ENCODE results near the gene ERP44.
A peak's percentile ranks its signal among the peaks of the same experiment; 100 is the strongest.
"Not testable (repeated sequence)": the region's sequence is repeated elsewhere in the genome, so short reads cannot be mapped to it uniquely, and the experiment has no call there.

The ERP44 gene

GRCh38 chr9:100098887-100099721 lies at the start of gene ERP44, which contains the start of gene INVS:
Gene ERP44, minus strand, starts transcription at chr9:100099000. Its CDS starts 160 bp downstream, at chr9:100098840.
Gene INVS, plus strand, starts transcription at chr9:100099243. Its CDS starts 5,279 bp downstream, at chr9:100104522.
- peak; percentile 88 to 97 (median 94) for DNase-seq (ENCODE audit: low read depth in 4 of 4, low spot score in 1 of 4)

- DNase-seq (ENCODE audit: low read depth in 4 of 4, low spot score in 1 of 4), result not testable (repeated sequence)
Observed at GRCh38 chr9:100145976-100146375, 47.2 kb upstream of the ERP44 start.

- not testable (repeated sequence) for DNase-seq (ENCODE audit: low read depth in 4 of 4, low spot score in 1 of 4)
Observed at GRCh38 chr9:100145167-100145934, 46.6 kb upstream of the ERP44 start.

GRCh38 chr9:100141862-100142261 lies 43.1 kb upstream of the ERP44 start:
- DNase-seq (ENCODE audit: low read depth in 4 of 4, low spot score in 1 of 4), result not testable (repeated sequence)

GRCh38 chr9:100140303-100140702 lies 41.5 kb upstream of the ERP44 start:
- not testable (repeated sequence) for DNase-seq (ENCODE audit: low read depth in 4 of 4, low spot score in 1 of 4)

GRCh38 chr9:100136799-100137198 lies 38.0 kb upstream of the ERP44 start:
- not testable (repeated sequence) for DNase-seq (ENCODE audit: low read depth in 4 of 4, low spot score in 1 of 4)

- no peak for DNase-seq (ENCODE audit: low read depth in 4 of 4, low spot score in 1 of 4)
Observed at GRCh38 chr9:100134731-100135130, 35.9 kb upstream of the ERP44 start.

GRCh38 chr9:100131875-100132430 lies 33.2 kb upstream of the ERP44 start:
- DNase-seq (ENCODE audit: low read depth in 4 of 4, low spot score in 1 of 4), result no peak

GRCh38 chr9:100131216-100131615 lies 32.4 kb upstream of the ERP44 start:
- DNase-seq (ENCODE audit: low read depth in 4 of 4, low spot score in 1 of 4), result no peak

- DNase-seq (ENCODE audit: low read depth in 4 of 4, low spot score in 1 of 4), result no peak
Observed at GRCh38 chr9:100129772-100130171, 31.0 kb upstream of the ERP44 start.

GRCh38 chr9:100126423-100126822 lies 27.6 kb upstream of the ERP44 start:
- no peak for DNase-seq (ENCODE audit: low read depth in 4 of 4, low spot score in 1 of 4)

GRCh38 chr9:100125910-100126309 lies 27.1 kb upstream of the ERP44 start:
- no peak for DNase-seq (ENCODE audit: low read depth in 4 of 4, low spot score in 1 of 4)

GRCh38 chr9:100125236-100125635 lies 26.4 kb upstream of the ERP44 start:
- no peak for DNase-seq (ENCODE audit: low read depth in 4 of 4, low spot score in 1 of 4)

- DNase-seq (ENCODE audit: low read depth in 4 of 4, low spot score in 1 of 4), result no peak
Observed at GRCh38 chr9:100120286-100120685, 21.5 kb upstream of the ERP44 start.

- DNase-seq (ENCODE audit: low read depth in 4 of 4, low spot score in 1 of 4), result no peak
Observed at GRCh38 chr9:100117316-100117715, 18.5 kb upstream of the ERP44 start.

GRCh38 chr9:100112677-100113336 lies 14.0 kb upstream of the ERP44 start:
- DNase-seq (ENCODE audit: low read depth in 4 of 4, low spot score in 1 of 4), result no peak

- DNase-seq (ENCODE audit: low read depth in 4 of 4, low spot score in 1 of 4), result no peak
Observed at GRCh38 chr9:100111235-100111634, 12.4 kb upstream of the ERP44 start.

GRCh38 chr9:100108559-100108958 lies 9.8 kb upstream of the ERP44 start:
- DNase-seq (ENCODE audit: low read depth in 4 of 4, low spot score in 1 of 4), result no peak

GRCh38 chr9:100106616-100107015 lies 7.8 kb upstream of the ERP44 start:
- DNase-seq (ENCODE audit: low read depth in 4 of 4, low spot score in 1 of 4), result no peak

- no peak for DNase-seq (ENCODE audit: low read depth in 4 of 4, low spot score in 1 of 4)
Observed at GRCh38 chr9:100105861-100106260, 7.1 kb upstream of the ERP44 start.

- no peak for DNase-seq (ENCODE audit: low read depth in 4 of 4, low spot score in 1 of 4)
Observed at GRCh38 chr9:100104314-100104713, 5.5 kb upstream of the ERP44 start.
